Measurements from ENCODE around the gene ZBTB47. TPM values are rescaled to one million over a fixed set of nuclear protein-coding genes. Genes with fewer than 3 reads are reported as not detected.

ZBTB47 gene
- total RNA-seq, 1 experiment from 2014 or later = 22.7 TPM

DNA sequence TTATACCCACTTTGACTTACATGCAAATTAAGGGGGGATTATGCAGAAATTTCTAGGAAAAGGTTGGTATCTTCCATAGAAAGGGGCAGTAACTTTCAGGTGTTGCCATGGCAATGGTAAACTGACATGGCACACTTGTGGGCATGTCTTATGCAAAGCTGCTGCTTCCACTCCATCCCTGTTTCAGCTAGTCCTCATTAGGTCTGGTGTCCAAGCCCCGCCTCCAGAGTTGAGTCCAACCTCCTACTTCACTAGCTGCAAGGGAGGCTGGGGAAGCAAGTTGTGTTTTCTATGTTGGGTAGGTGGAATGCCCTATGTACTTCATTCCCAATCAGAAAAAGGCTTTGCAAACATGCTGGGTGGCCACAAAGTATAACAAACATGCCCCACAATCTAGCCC, 17.2 kb downstream of the ZBTB47 start:
- Histone ChIP-seq H3K4me3 (no peak overlapping the region), H3K27me3 (no peaks in the 10 kb centered on the region), H3K36me3 (no peaks in the 10 kb centered on the region), H3K9me3 (no peaks in the 10 kb centered on the region)
- DNase-seq = no peak

- no peaks in the 10 kb centered on the region for H3K36me3 ChIP-seq
- no peaks in the 10 kb centered on the region for H3K9me3 ChIP-seq
- no peaks in the 10 kb centered on the region for H3K27me3 ChIP-seq
- no peak for DNase-seq
- H3K4me3 ChIP-seq = no peak overlapping the region
Measured at GRCh38 chr3:42672515-42672914, 19.0 kb downstream of the ZBTB47 start.

DNA sequence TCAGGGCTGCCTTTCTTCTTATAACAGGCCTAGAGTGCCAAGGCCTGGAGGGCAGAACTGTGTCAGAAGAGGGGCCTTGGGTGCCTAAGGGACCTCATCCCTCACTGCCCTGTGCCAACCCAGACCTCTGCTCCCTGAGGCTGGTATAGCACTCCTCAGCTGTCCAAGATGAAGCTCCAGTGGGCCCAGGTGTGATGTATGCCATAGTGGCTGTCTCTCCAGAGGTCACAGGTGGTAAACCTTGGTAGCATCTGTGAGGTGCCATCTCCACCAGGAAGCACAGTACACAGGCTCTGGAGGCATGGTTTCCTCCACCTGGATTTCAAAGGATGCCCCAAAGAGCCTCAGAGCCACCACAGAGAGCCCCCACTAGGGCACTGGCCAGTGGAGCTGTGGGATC, 19.6 kb downstream of the ZBTB47 start:
- no peaks in the 10 kb centered on the region for H3K9me3 ChIP-seq
- no peak overlapping the region for H3K4me3 ChIP-seq
- DNase-seq = no peak
- H3K36me3 ChIP-seq = no peaks in the 10 kb centered on the region
- no peaks in the 10 kb centered on the region for H3K27me3 ChIP-seq

- Histone ChIP-seq H3K36me3 (no peaks in the 10 kb centered on the region), H3K4me3 (no peak overlapping the region), H3K27me3 (no peaks in the 10 kb centered on the region), H3K9me3 (no peaks in the 10 kb centered on the region)
- no peak for DNase-seq
Measured at GRCh38 chr3:42674146-42674545, 20.6 kb downstream of the ZBTB47 start.

GRCh38 chr3:42675909-42676308, 22.4 kb downstream of the ZBTB47 start:
- no peaks in the 10 kb centered on the region for H3K27me3 ChIP-seq
- H3K9me3 ChIP-seq = no peaks in the 10 kb centered on the region
- no peak overlapping the region for H3K4me3 ChIP-seq
- no peak for DNase-seq
- no peaks in the 10 kb centered on the region for H3K36me3 ChIP-seq

- no peaks in the 10 kb centered on the region for H3K36me3 ChIP-seq
- H3K27me3 ChIP-seq = no peaks in the 10 kb centered on the region
- DNase-seq = no peak
- no peaks in the 10 kb centered on the region for H3K9me3 ChIP-seq
- no peak overlapping the region for H3K4me3 ChIP-seq
Measured at GRCh38 chr3:42678447-42678846, 24.9 kb downstream of the ZBTB47 start.

DNA sequence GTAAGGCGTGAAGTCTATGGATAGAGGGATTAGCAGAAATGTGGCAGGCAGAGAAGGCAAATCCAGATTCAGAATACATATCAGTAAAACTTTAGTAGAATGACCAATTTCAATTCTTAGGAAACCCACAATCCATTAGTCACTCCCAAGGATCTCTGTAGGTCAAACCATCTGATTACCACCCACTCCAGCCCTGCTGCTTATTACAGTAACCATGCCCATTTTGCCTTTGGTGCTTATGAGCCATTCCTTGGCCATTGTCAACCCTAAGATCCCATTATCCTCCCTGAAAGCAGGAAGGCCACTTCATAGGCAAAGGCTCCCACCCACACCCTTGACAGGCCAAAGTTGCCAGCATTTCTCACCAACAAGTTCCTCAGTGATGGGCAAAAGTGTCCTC, 26.8 kb downstream of the ZBTB47 start:
- H3K27me3 ChIP-seq = no peaks in the 10 kb centered on the region
- no peaks in the 10 kb centered on the region for H3K9me3 ChIP-seq
- DNase-seq = no peak
- no peak overlapping the region for H3K4me3 ChIP-seq
- no peaks in the 10 kb centered on the region for H3K36me3 ChIP-seq

DNA sequence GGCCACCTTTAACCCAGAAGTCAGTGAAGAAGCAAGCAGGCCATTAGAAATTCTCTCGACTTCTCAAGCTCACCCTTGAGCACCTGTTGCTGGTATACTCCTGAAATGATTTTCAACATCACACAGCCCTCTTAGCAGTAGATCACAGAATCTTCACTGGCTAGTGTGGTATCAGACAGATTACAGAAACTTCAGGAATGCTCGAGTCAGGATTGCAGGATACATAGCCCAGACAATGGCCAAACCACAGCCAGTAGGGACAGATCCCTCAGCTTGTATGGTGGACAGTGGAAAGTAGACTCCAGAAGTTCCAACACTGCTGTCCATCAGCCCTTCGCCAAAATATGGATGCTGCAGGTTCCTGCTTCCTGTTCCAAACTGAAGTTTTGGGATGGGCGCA, 27.3 kb downstream of the ZBTB47 start:
- Histone ChIP-seq H3K4me3 (no peak overlapping the region), H3K27me3 (no peaks in the 10 kb centered on the region), H3K36me3 (no peaks in the 10 kb centered on the region), H3K9me3 (no peaks in the 10 kb centered on the region)
- DNase-seq = no peak

DNA sequence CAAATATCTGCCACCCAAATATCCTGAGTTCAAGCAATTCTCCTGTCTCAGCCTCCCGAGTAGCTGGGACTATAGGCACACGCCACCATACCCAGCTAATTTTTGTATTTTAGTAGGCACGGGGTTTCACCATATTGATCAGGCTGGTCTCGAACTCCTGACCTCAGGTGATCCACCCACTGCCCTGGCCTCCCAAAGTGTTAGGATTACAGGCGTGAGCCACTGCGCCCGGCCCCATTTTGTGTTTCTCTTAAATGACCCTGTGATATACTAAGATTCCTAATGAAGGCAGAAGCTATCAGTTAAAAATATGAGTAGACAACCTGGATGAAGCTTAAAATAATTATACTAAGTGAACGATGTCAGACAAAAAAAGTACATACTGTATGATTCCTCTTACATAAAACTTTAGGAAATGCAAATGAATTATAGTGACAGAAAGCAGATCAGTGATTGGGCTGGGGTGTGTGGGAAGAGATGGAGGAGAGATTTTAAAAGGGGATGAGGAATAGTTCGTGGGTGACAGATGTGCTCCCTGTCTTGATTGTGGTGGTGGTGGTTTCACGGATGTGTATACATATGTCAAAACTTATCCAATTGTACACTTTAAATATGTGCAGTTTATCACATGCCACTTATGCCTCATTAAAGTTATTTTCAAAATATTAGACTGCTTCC, 28.0 kb downstream of the ZBTB47 start:
- Histone ChIP-seq H3K9me3 (no peaks in the 10 kb centered on the region), H3K4me3 (no peak overlapping the region), H3K27me3 (no peaks in the 10 kb centered on the region), H3K36me3 (no peaks in the 10 kb centered on the region)
- DNase-seq = no peak

DNA sequence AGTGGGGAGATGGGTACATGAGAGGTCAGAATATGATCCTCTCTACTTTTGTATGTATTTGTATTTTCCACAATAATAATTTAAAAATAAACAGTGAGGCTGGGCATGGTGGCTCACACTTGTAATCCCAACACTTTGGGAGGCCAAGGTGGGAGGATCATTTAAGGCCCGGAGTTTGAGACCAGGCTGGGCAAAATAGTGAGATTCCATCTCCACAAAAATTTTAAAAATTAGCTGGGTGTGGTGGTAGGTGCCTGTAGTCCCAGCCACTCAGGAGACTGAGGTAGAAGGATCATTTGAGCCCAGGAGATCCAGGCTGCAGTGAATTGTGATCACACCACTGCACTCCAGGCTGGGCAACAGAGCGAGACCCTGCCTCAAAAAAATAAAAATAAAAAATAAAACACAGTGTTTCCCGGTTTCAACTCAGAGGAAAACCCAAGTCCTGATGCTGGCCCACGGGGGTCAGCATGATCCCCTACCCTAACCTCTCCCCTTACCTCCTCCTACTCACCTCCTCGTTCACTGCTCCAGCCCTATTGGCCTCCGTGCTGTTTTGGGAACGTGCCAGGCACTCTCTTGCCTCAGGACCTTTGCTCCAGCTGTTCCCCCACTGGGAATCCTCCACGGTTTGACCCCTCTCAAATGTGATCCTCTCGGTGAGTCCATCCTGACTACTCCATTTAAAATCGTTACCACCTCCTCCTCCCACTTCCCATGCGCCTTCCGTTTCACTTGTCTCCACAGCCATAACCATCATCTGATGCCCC, 29.0 kb downstream of the ZBTB47 start:
- Histone ChIP-seq H3K27me3 (no peaks in the 10 kb centered on the region), H3K9me3 (no peaks in the 10 kb centered on the region), H3K4me3 (no peak overlapping the region), H3K36me3 (no peaks in the 10 kb centered on the region)
- no peak for DNase-seq

DNA sequence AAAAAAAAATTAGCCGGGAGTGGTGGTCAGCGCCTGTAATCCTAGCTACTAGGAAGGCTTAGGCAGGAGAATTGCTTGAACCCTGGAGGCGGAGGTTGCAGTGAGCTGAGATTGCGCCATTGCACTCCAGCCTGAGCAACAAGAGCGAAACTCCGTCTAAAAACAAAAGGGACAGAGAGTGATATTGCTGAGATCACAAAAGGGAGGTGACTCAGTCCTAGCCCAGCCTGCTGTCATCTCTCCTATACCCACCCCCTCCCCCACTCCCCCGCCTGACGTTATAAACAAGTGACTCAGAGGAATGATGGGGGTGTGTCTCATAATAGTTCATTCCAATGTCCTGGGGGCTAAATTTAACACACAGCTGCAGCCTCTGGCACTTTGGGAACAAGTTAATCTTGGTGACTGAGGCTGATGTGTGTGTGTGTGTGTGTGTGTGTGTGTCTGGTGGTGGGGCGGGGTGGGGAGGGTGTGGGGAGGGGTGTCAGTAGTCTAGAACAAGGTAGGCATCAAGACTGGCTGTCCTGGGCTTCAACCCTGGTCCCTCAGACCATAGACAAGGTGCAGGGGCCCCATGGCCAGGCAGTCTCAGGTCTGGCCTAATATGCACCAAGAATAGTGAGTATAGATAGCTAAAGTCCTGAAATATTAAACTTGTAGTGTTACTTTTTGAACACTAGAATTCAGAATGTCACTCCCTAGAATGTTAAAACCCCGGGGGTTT, 30.5 kb downstream of the ZBTB47 start:
- H3K4me3 ChIP-seq = no peak overlapping the region
- peak; percentile 74 for DNase-seq
- no peaks in the 10 kb centered on the region for H3K36me3 ChIP-seq
- H3K9me3 ChIP-seq = no peaks in the 10 kb centered on the region
- no peaks in the 10 kb centered on the region for H3K27me3 ChIP-seq

GRCh38 chr3:42684632-42685362, 31.3 kb downstream of the ZBTB47 start:
- no peak overlapping the region for H3K4me3 ChIP-seq
- DNase-seq = no peak
- no peaks in the 10 kb centered on the region for H3K36me3 ChIP-seq
- no peaks in the 10 kb centered on the region for H3K27me3 ChIP-seq
- H3K9me3 ChIP-seq = no peaks in the 10 kb centered on the region

- no peaks in the 10 kb centered on the region for H3K27me3 ChIP-seq
- no peak within 1 kb of the TSS for H3K4me3 ChIP-seq
- DNase-seq = no peak
Measured at GRCh38 chr3:42685363-42685881, 31.9 kb downstream of the ZBTB47 start, which contains the start of gene KLHL40. Gene KLHL40, plus strand, starts transcription at chr3:42685537. Its CDS starts 82 bp downstream, at chr3:42685619.

DNA sequence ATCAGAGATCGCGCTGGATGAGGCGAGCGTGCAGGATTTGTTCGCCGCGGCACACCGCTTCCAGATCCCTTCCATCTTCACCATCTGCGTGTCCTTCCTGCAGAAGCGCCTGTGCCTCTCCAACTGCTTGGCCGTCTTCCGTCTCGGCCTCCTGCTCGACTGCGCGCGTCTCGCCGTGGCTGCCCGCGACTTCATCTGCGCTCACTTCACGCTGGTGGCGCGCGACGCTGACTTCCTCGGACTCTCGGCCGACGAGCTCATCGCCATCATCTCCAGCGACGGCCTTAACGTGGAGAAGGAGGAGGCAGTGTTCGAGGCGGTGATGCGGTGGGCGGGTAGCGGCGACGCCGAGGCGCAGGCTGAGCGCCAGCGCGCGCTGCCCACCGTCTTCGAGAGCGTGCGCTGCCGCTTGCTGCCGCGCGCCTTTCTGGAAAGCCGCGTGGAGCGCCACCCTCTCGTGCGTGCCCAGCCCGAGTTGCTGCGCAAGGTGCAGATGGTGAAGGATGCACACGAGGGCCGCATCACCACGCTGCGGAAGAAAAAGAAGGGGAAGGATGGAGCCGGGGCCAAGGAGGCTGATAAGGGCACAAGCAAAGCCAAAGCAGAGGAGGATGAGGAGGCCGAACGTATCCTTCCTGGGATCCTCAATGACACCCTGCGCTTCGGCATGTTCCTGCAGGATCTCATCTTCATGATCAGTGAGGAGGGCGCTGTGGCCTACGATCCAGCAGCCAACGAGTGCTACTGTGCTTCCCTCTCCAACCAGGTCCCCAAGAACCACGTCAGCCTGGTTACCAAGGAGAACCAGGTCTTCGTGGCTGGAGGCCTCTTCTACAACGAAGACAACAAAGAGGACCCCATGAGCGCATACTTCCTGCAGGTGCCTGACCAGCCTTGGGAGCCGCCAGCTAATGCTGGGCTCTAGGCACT, 32.7 kb downstream of the ZBTB47 start:
- Histone ChIP-seq H3K4me3 (no peak overlapping the region), H3K27me3 (no peaks in the 10 kb centered on the region), H3K9me3 (no peaks in the 10 kb centered on the region), H3K36me3 (no peaks in the 10 kb centered on the region)
- DNase-seq = no peak

More at GRCh38 chr3:42685363-42685881, 31.9 kb downstream of the ZBTB47 start, which contains the start of gene KLHL40:
- no peaks in the 10 kb centered on the region for H3K9me3 ChIP-seq
- no peaks in the 10 kb centered on the region for H3K36me3 ChIP-seq

- H3K27me3 ChIP-seq = no peaks in the 10 kb centered on the region
Measured at GRCh38 chr3:42686832-42687650, 33.5 kb downstream of the ZBTB47 start.

More at GRCh38 chr3:42686832-42687650, 33.5 kb downstream of the ZBTB47 start:
- no peak for DNase-seq
- Histone ChIP-seq H3K9me3 (no peaks in the 10 kb centered on the region), H3K36me3 (no peaks in the 10 kb centered on the region), H3K4me3 (no peak overlapping the region)
